HG03565 (cell line): ENCODE results near the gene SLC25A21.

Source experiments
- ATAC-seq: cut with Tn5 transposase; IDR thresholded peaks from one replicate; pipeline ENCODE4 v1.9.1; 2021; ENCODE audit warnings: mild to moderate bottlenecking, moderate library complexity; ENCODE audit not compliant: unreplicated experiment

The SLC25A21 gene

GRCh38 chr14:37144729-37145363, 27.6 kb downstream of the SLC25A21 start:
- no peak for ATAC-seq

- ATAC-seq: no peak
These were observed 28.9 kb downstream of the SLC25A21 start for GRCh38 chr14:37143475-37143874.

- ATAC-seq: no peak
These were observed 29.5 kb downstream of the SLC25A21 start for GRCh38 chr14:37142835-37143401.

- no peak for ATAC-seq
These were observed 32.2 kb downstream of the SLC25A21 start for GRCh38 chr14:37140176-37140575.

- ATAC-seq: no peak
These were observed 32.7 kb downstream of the SLC25A21 start for GRCh38 chr14:37139710-37140109.

- ATAC-seq: no peak
These were observed 33.5 kb downstream of the SLC25A21 start for GRCh38 chr14:37138898-37139297.

GRCh38 chr14:37133284-37133913, 39.0 kb downstream of the SLC25A21 start:
- no peak for ATAC-seq

GRCh38 chr14:37131205-37131604, 41.2 kb downstream of the SLC25A21 start:
- no peak for ATAC-seq

GRCh38 chr14:37129047-37129446, 43.4 kb downstream of the SLC25A21 start:
- no peak for ATAC-seq

- ATAC-seq: no peak
These were observed 47.8 kb downstream of the SLC25A21 start for GRCh38 chr14:37124614-37125013.

GRCh38 chr14:37122919-37123639, 49.3 kb downstream of the SLC25A21 start:
- no peak for ATAC-seq

- ATAC-seq: no peak
These were observed 50.1 kb downstream of the SLC25A21 start for GRCh38 chr14:37122288-37122687.

GRCh38 chr14:37118673-37119366, 53.6 kb downstream of the SLC25A21 start:
- ATAC-seq: no peak

GRCh38 chr14:37116933-37117849, 55.2 kb downstream of the SLC25A21 start:
- ATAC-seq: no peak

- no peak for ATAC-seq
These were observed 57.0 kb downstream of the SLC25A21 start for GRCh38 chr14:37115406-37115805.

- ATAC-seq: no peak
These were observed 57.8 kb downstream of the SLC25A21 start for GRCh38 chr14:37114559-37114958.

- ATAC-seq: no peak
These were observed 58.4 kb downstream of the SLC25A21 start for GRCh38 chr14:37114002-37114401.

GRCh38 chr14:37098132-37098531, 74.3 kb downstream of the SLC25A21 start:
- no peak for ATAC-seq

- no peak for ATAC-seq
These were observed 77.9 kb downstream of the SLC25A21 start for GRCh38 chr14:37094502-37094901.

GRCh38 chr14:37093364-37093763, 79.0 kb downstream of the SLC25A21 start:
- ATAC-seq: no peak
